NK-92 treated with Interleukin-12 subunit alpha and Interleukin-12 subunit beta, amount 100 ng/mL, for 24 hours (cell line): Measurements from ENCODE around the gene PYDC1.
"Not testable (repeated sequence)": the region's sequence is repeated elsewhere in the genome, so short reads cannot be mapped to it uniquely, and the experiment has no call there.

ENCODE experiments used
- DNase-seq: peaks from one replicate; lab custom pipeline; 2025; lab: John Stamatoyannopoulos, UW

The PYDC1 gene

GRCh38 chr16:31221357-31222160, 4.6 kb upstream of the PYDC1 start:
- DNase-seq, result no peak

- no peak for DNase-seq
Observed at GRCh38 chr16:31219154-31219741, 2.3 kb upstream of the PYDC1 start.

- no peak for DNase-seq
Observed at GRCh38 chr16:31217136-31217530, 198 bp upstream of the PYDC1 start.

GRCh38 chr16:31215287-31216162, 1.4 kb downstream of the PYDC1 start:
- no peak for DNase-seq

GRCh38 chr16:31214708-31215286, 2.1 kb downstream of the PYDC1 start:
- DNase-seq, result no peak

- no peak for DNase-seq
Observed at GRCh38 chr16:31213877-31214707, 2.8 kb downstream of the PYDC1 start, which contains the start of gene TRIM72. Gene TRIM72 (plus strand): TSS chr16:31214119. CDS start chr16:31214739, 620 bp downstream.

GRCh38 chr16:31213342-31213741, 3.6 kb downstream of the PYDC1 start:
- no peak for DNase-seq

GRCh38 chr16:31206776-31207175, 10.2 kb downstream of the PYDC1 start:
- no peak for DNase-seq

- no peak for DNase-seq
Observed at GRCh38 chr16:31204871-31205666, 11.9 kb downstream of the PYDC1 start.

GRCh38 chr16:31202414-31203375, 14.2 kb downstream of the PYDC1 start, which contains the start of gene PYCARD:
Gene PYCARD (minus strand): TSS chr16:31202760. CDS start chr16:31202690, 70 bp downstream.
- DNase-seq, result no peak

- DNase-seq, result no peak
Observed at GRCh38 chr16:31201582-31202413, 15.1 kb downstream of the PYDC1 start.

GRCh38 chr16:31200821-31201568, 15.9 kb downstream of the PYDC1 start:
- no peak for DNase-seq

- not testable (repeated sequence) for DNase-seq
Observed at GRCh38 chr16:31200111-31200510, 16.8 kb downstream of the PYDC1 start.

- DNase-seq, result no peak
Observed at GRCh38 chr16:31199430-31200041, 17.4 kb downstream of the PYDC1 start.

GRCh38 chr16:31198207-31198882, 18.6 kb downstream of the PYDC1 start:
- DNase-seq, result no peak

GRCh38 chr16:31196324-31197088, 20.4 kb downstream of the PYDC1 start:
- DNase-seq, result no peak
